Neural cell (in vitro differentiated cells): ENCODE results near the gene TMCC2. TPM values are rescaled to one million over a fixed set of nuclear protein-coding genes. Genes with fewer than 3 reads are reported as not detected.
A peak's percentile ranks its signal among the peaks of the same experiment; 100 is the strongest.

Experiments used
- H2AFZ ChIP-seq: fragments of 200-600, 300-800 bp; sonication (generic), shearing (Covaris generic); 2 replicates; pipeline ENCODE4 v1.6.0; 2014; ENCODE audit warnings: low read depth, mild to moderate bottlenecking, antibody characterized with exemption, low read length, moderate library complexity
- H3F3A ChIP-seq: fragments of 200-600 bp; shearing (Covaris generic); 2 replicates; pipeline ENCODE4 v1.6.1; 2016; ENCODE audit warnings: mild to moderate bottlenecking, moderate library complexity, mixed read lengths, antibody characterized with exemption, low read length; ENCODE audit not compliant: insufficient read depth, poor library complexity, severe bottlenecking
- H3K27ac ChIP-seq: fragments of 200-600, 300-800 bp; sonication (generic), shearing (Covaris generic); 2 replicates; pipeline ENCODE4 v1.5.1; 2014; ENCODE audit warnings: mild to moderate bottlenecking, low read length, moderate library complexity
- H3K27me3 ChIP-seq: fragments of 300-800, 200-600 bp; sonication (generic), shearing (Covaris generic); 2 replicates; pipeline ENCODE4 v1.6.0; 2014; ENCODE audit warnings: mild to moderate bottlenecking, low read depth, low read length, moderate library complexity; ENCODE audit not compliant: insufficient read depth
- H3K36me3 ChIP-seq: fragments of 300-800, 200-600 bp; sonication (generic), shearing (Covaris generic); 2 replicates; pipeline ENCODE4 v1.5.1; 2014; ENCODE audit warnings: mild to moderate bottlenecking, antibody characterized with exemption, low read length, moderate library complexity; ENCODE audit not compliant: insufficient read depth
- H3K4me2 ChIP-seq: fragments of 300-800, 200-600 bp; sonication (generic), shearing (Covaris generic); 2 replicates; pipeline ENCODE4 v1.6.0; 2014; ENCODE audit warnings: mild to moderate bottlenecking, low read length
- H3K4me3 ChIP-seq: fragments of 300-800, 200-600 bp; sonication (generic), shearing (Covaris generic); 2 replicates; pipeline ENCODE4 v1.5.1; 2014; ENCODE audit warnings: mild to moderate bottlenecking, low read length, moderate library complexity
- H3K79me2 ChIP-seq: fragments of 200-600 bp; shearing (Covaris generic); replicated peaks from 2 replicates; pipeline ENCODE4 v1.6.0; 2014; ENCODE audit warnings: mild to moderate bottlenecking, low read length, moderate library complexity; ENCODE audit not compliant: insufficient read depth
- H3K9ac ChIP-seq: fragments of 300-800, 200-600 bp; sonication (generic), shearing (Covaris generic); 2 replicates; pipeline ENCODE4 v1.6.1; 2016; ENCODE audit warnings: mild to moderate bottlenecking, low read length, mixed read lengths
- H3K9me2 ChIP-seq: fragments of 200-600 bp; shearing (Covaris generic); 2 replicates; pipeline ENCODE4 v1.6.1; 2016; ENCODE audit warnings: mild to moderate bottlenecking, low read length, mixed read lengths; ENCODE audit not compliant: insufficient read depth
- H3K9me3 ChIP-seq: fragments of 200-600, 300-800 bp; sonication (generic), shearing (Covaris generic); 2 replicates; pipeline ENCODE4 v1.6.1; 2016; ENCODE audit warnings: mild to moderate bottlenecking, mixed run types, low read length, moderate library complexity, mixed read lengths
- H4K20me1 ChIP-seq: fragments of 200-600 bp; shearing (Covaris generic); 2 replicates; pipeline ENCODE4 v1.6.1; 2016; ENCODE audit warnings: mild to moderate bottlenecking, mixed run types; ENCODE audit not compliant: insufficient read depth
- EP300 ChIP-seq: fragments of 450-650 bp; conservative IDR thresholded peaks from 2 replicates; pipeline ENCODE4 v1.6.1; 2014; ENCODE audit warnings: antibody characterized with exemption, mild to moderate bottlenecking, moderate library complexity; ENCODE audit not compliant: poor library complexity, severe bottlenecking
- EZH2 ChIP-seq: fragments of 200-600, 300-800 bp; shearing (Covaris generic), sonication (generic); IDR thresholded peaks from 2 replicates; pipeline ENCODE4 v1.6.1; 2014; ENCODE audit warnings: antibody characterized with exemption, low read length, borderline replicate concordance, mild to moderate bottlenecking; ENCODE audit not compliant: insufficient read depth, poor library complexity, severe bottlenecking
- MXI1 ChIP-seq: fragments of 450-650 bp; conservative IDR thresholded peaks from 2 replicates; pipeline ENCODE4 v1.6.1; 2014; ENCODE audit warnings: antibody characterized with exemption, mild to moderate bottlenecking; ENCODE audit not compliant: poor library complexity, severe bottlenecking
- POLR2AphosphoS5 ChIP-seq: IDR thresholded peaks from 2 replicates; pipeline ENCODE4 v1.6.1; 2012
- RAD21 ChIP-seq: fragments of 450-650 bp; conservative IDR thresholded peaks from 2 replicates; pipeline ENCODE4 v1.6.1; 2014; ENCODE audit warnings: antibody characterized with exemption, mild to moderate bottlenecking, moderate library complexity
- SMC3 ChIP-seq: fragments of 450-650 bp; conservative IDR thresholded peaks from 2 replicates; pipeline ENCODE4 v1.6.1; 2014; ENCODE audit warnings: antibody characterized with exemption, mild to moderate bottlenecking, moderate library complexity; ENCODE audit not compliant: poor library complexity
- TAF1 ChIP-seq: IDR thresholded peaks from 2 replicates; pipeline ENCODE4 v1.6.1; 2012; ENCODE audit warnings: low read depth
- polyA plus RNA-seq: library from polyadenylated mRNA; depleted of rRNA; stranded (reverse); fragments of >200 nt; gene quantifications from 2 replicates; pipeline ENCODE4 v1.2.3, GENCODE V29; 2014
- TF ChIP-seq, protein P1 (sequence below): IDR thresholded peaks from 2 replicates; pipeline ENCODE4 v1.6.1; 2012; ENCODE audit warnings: borderline replicate concordance
- TF ChIP-seq, protein P2 (sequence below): fragments of 450-650 bp; IDR thresholded peaks from 2 replicates; pipeline ENCODE4 v1.5.1; 2014; ENCODE audit warnings: antibody characterized with exemption, mild to moderate bottlenecking, moderate library complexity; ENCODE audit not compliant: poor library complexity, severe bottlenecking

The TMCC2 gene
- polyA plus RNA-seq, 1 donor from 2014 or later, result 32.2 TPM

DNA sequence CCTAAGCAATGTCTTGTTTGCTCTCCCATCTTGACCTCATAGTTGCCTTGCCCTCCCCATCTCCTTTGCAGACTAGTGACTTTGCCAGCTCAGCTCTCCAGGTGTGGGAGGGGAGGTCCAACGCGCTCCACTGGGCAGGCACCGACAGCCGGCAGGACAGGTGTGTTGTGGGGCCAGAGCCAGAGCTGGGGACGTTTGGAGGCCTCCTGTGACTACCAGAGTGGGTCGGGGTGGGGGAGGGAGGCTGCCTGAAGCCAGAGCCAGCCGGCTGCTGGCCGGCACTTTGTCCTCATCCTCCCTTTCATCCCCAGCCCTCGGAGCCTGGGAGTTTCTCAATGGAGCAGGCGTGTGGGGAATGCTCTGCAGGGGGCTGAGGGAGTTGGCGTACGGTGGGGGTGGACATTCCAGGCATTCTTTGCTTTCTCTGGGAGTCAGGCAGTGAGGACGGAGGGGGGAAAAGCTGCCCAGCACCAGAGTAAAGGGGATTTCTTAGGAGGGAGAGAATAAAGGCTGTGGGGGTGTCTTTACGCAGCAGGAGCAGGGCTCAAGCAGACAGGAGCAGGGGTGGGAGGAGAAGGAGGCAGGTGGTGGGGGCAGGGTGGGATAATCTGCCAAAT is 73.6 kb downstream of the TMCC2 start:
- Histone ChIP-seq H3K27ac (peak overlapping the region; percentile 57), H3K4me2 (peak overlapping the region; percentile 27), H3K9ac (peak overlapping the region; percentile 56), H4K20me1 (no peaks in the 10 kb centered on the region), H2AFZ (peak overlapping the region; percentile 48), H3K4me3 (peak overlapping the region; percentile 38), H3K27me3 (no peaks in the 10 kb centered on the region), H3K79me2 (no peaks in the 10 kb centered on the region), H3K9me2 (no peaks in the 10 kb centered on the region), H3F3A (peaks cover 4% of the 10 kb centered on the region), H3K9me3 (no peaks in the 10 kb centered on the region), H3K36me3 (peaks cover 6% of the 10 kb centered on the region)
- TF ChIP-seq MXI1, result no peak
- TF ChIP-seq, protein P1, sequence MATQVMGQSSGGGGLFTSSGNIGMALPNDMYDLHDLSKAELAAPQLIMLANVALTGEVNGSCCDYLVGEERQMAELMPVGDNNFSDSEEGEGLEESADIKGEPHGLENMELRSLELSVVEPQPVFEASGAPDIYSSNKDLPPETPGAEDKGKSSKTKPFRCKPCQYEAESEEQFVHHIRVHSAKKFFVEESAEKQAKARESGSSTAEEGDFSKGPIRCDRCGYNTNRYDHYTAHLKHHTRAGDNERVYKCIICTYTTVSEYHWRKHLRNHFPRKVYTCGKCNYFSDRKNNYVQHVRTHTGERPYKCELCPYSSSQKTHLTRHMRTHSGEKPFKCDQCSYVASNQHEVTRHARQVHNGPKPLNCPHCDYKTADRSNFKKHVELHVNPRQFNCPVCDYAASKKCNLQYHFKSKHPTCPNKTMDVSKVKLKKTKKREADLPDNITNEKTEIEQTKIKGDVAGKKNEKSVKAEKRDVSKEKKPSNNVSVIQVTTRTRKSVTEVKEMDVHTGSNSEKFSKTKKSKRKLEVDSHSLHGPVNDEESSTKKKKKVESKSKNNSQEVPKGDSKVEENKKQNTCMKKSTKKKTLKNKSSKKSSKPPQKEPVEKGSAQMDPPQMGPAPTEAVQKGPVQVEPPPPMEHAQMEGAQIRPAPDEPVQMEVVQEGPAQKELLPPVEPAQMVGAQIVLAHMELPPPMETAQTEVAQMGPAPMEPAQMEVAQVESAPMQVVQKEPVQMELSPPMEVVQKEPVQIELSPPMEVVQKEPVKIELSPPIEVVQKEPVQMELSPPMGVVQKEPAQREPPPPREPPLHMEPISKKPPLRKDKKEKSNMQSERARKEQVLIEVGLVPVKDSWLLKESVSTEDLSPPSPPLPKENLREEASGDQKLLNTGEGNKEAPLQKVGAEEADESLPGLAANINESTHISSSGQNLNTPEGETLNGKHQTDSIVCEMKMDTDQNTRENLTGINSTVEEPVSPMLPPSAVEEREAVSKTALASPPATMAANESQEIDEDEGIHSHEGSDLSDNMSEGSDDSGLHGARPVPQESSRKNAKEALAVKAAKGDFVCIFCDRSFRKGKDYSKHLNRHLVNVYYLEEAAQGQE, result peak; percentile 51
- no peak for TF ChIP-seq EP300
- TF ChIP-seq SMC3, result no peak
- TF ChIP-seq POLR2AphosphoS5, result peak; percentile 3

- H3K9ac ChIP-seq, result peak overlapping the region; percentile 56
- peaks cover 6% of the 10 kb centered on the region for H3K36me3 ChIP-seq
- H3K9me3 ChIP-seq, result no peaks in the 10 kb centered on the region
- no peaks in the 10 kb centered on the region for H3K9me2 ChIP-seq
- H3K4me3 ChIP-seq, result peak overlapping the region; percentile 38
- H2AFZ ChIP-seq, result peak overlapping the region; percentile 48
- H3K27me3 ChIP-seq, result no peaks in the 10 kb centered on the region
- H3K27ac ChIP-seq, result peak overlapping the region; percentile 57
- no peak overlapping the region for H3K4me2 ChIP-seq
- H4K20me1 ChIP-seq, result no peaks in the 10 kb centered on the region
- no peaks in the 10 kb centered on the region for H3K79me2 ChIP-seq
- peaks cover 4% of the 10 kb centered on the region for H3F3A ChIP-seq
- TF ChIP-seq, protein P1, result no peak
- TF ChIP-seq RAD21, result no peak
- no peak for TF ChIP-seq SMC3
- TF ChIP-seq MXI1, result no peak
- TF ChIP-seq, protein P2, sequence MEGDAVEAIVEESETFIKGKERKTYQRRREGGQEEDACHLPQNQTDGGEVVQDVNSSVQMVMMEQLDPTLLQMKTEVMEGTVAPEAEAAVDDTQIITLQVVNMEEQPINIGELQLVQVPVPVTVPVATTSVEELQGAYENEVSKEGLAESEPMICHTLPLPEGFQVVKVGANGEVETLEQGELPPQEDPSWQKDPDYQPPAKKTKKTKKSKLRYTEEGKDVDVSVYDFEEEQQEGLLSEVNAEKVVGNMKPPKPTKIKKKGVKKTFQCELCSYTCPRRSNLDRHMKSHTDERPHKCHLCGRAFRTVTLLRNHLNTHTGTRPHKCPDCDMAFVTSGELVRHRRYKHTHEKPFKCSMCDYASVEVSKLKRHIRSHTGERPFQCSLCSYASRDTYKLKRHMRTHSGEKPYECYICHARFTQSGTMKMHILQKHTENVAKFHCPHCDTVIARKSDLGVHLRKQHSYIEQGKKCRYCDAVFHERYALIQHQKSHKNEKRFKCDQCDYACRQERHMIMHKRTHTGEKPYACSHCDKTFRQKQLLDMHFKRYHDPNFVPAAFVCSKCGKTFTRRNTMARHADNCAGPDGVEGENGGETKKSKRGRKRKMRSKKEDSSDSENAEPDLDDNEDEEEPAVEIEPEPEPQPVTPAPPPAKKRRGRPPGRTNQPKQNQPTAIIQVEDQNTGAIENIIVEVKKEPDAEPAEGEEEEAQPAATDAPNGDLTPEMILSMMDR, result no peak
- no peak for TF ChIP-seq EZH2
- TF ChIP-seq TAF1, result no peak
- TF ChIP-seq POLR2AphosphoS5, result no peak
Measured at GRCh38 chr1:205301842-205302588, 74.3 kb downstream of the TMCC2 start.
